HTR-8/SVneo (cell line): ENCODE measurements around the gene DCTD.

Experiments
- DNase-seq: peaks from one replicate; pipeline ENCODE4 v3.0.0; 2011; ENCODE audit warnings: low spot score, mixed read lengths; ENCODE audit not compliant: insufficient read length
- FAIRE-seq: peaks from 2 replicates; lab custom pipeline; 2011; peaks lifted over from hg19 to GRCh38; lab: Jason Lieb, UNC

The DCTD gene

DNA sequence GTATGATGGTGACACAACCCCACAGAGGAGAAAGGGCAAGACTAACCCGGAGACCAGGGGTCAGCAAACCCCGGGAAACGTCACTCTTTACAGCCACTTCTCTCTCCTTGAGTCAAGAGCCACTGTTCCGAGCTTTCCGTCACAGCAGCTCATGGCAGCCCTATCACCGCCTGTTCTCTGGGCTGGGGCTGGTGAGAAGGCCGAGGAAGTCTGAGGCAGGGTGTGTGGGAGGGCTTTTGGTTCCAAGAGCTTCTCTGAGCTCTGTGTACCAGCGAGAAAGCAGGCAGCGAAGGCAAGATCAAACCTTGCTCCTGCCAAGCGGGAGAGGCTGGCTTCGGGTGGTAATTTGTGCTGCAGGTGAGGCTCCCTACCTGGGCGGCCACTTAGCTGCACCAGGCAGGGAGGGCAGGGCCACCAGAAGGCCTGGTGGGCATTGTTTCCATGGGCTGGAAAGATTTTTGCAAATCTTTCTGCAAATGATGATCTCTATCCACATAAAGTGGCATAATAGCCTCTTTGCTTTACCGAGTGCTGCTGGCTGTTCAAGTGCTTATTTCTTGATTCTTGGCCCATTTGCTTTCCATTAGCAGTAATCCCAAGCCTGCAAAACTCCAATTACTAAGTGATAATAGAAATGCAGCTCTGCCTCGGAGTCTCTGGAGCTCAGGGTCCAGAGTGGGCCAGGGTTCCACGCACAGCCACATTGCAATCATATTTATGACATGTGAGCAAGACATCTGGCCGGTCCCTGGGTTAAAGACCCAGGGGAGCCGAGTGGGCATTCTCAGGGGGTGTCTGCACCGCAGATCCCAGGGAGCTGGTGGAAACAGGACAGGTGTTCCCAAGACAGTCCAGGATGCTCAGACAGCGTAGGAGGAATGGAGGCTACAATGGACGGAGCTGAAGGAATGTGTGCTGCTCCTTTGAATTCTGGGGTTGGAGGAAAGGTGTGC lies 41.5 kb downstream of the DCTD start:
- DNase-seq (no peak), FAIRE-seq (no peak)

DNA sequence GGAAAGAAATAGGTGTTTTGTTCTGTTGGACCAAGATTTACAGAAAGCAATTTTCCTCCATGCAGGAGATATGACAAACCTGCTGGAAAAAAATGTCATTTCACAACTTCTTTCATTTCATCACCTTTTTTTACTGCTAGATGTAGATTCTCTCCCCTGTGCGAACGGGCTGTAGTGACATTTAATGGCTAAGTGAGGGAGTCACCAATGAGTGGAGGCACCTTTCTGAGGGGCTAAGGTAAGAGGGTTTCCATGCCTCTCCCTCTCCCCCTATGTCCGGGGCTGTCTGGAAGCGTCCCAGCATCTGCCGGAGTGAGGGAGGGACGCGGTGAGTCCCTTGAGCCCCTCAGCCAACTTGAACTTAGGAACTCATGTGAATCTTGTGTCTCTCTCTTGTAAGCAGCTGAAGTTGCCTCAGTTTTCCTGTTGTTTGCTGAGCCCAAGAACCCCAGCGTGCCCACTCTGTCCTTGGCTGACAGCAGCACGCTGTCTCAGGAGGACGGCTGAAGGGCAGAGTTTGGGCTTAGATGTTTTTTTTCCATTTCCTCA lies 42.3 kb downstream of the DCTD start:
- DNase-seq, result no peak
- FAIRE-seq, result no peak

DNA sequence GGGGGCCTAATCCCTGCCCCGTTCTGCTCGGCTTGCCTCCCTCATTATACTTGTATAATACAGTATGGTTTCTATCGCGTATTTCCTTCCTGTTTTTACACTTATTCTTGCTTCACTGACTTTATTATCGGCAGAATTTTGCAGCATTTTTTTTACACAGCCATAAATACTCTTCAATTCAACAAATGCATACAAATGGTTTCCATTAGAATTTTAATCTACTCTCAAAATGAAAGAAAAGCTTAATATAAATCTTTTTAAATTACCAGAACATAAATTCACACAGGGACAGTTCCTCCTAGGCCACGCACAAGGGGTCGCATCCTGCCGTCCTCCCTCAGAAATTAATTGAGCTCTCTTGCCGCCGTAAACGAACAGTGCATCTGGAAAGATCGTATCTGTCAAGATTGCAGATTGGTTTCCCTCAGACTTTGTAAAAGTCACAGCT lies 42.9 kb downstream of the DCTD start:
- DNase-seq, result no peak
- no peak for FAIRE-seq

DNA sequence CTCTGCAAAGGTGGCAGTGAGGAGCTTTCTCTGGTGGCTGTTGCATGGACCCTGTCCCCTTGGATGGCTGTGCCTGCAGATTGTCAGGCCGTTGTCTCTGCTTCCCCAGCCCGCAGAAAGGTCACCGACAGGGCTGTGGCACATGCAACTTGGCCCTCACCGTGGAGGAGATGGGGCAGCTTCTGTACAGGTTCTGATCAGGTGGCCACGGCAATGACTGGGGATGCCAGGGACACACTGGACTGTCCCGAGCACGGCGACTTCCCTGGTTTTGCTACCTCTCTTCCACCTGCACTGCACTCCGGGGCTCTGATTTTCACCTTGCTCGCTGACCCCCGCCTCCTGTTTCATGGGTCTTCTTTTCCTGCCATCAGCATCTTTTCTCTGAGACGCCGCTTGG lies 43.5 kb downstream of the DCTD start:
- FAIRE-seq (no peak), DNase-seq (no peak)

DNA sequence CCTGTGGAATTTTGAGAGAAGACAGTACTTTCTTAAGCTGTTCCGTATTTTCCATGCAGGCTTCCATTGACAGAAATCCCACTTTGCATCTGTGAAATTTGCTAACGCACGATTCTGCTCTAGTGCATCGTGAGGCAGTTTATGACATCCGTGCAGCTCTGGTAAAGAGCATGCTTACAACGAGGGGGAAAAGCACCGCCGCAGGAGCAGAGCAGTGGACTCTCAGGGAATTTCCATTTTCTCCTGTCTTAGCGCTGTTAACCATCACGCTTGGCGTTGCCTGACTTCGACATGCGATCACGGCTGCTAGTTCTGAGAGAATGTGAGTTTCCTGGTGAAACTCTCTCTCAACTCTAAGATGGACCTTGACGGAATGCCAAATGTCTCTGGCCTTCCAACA lies 43.9 kb downstream of the DCTD start:
- DNase-seq (no peak), FAIRE-seq (no peak)

DNA sequence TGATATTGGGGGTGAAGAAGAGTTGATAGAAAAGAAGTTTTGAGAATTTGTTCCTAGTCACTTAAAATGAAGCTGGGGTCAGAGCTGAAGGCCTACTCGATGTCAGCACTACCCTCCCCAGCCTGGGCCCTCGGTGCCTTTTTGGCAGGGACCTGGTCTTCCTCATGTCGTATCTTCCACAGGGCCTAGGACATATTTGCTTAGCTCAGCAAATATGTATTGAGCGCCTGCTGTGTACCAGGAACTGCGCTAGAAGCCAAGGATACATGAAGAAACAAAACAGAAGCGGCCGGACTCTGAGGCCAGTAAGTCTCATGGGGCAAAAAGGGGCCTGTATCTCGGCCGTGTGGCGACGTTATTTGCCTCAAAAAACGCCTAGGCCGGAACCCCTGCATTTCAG lies 44.3 kb downstream of the DCTD start:
- DNase-seq (no peak), FAIRE-seq (no peak)

DNA sequence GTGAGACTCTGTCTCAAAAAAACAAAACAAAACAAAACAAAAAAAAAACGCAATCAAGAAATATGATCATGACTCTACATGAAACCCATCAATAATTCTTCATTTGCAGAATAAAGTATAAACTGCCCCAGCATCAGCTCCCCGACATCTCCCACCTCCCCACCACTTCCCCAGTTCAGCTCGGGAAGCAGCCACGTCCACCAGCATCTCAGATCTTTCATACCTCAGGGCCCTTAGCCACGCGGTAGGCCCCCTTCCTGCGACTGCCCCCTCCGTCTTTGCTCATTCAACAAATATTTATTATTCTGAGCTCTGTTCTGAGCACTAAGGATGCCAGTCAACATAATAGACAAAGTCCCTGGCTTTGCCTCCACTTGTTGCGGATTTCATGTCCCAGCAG lies 45.6 kb downstream of the DCTD start:
- no peak for DNase-seq
- no peak for FAIRE-seq

DNA sequence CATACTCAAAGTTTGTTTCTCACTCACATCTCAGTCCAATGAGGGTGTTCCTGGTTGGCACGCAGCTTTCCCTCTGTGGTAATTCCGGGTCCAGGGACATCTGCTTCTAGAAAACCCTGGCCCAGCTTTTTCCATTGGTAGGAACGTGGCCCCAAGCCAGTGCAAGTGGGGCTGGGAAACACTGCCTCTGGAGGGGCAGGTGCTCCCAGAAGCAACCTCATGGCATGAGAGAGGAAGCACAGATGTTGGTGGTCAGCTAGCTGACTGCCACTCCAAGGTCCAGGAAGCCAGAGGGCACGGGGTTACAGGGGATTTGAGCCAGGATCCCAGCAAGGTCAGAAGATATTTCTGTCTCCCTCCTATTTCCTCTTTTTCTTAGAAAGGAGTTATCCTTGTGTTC lies 47.5 kb downstream of the DCTD start:
- no peak for FAIRE-seq
- no peak for DNase-seq

DNA sequence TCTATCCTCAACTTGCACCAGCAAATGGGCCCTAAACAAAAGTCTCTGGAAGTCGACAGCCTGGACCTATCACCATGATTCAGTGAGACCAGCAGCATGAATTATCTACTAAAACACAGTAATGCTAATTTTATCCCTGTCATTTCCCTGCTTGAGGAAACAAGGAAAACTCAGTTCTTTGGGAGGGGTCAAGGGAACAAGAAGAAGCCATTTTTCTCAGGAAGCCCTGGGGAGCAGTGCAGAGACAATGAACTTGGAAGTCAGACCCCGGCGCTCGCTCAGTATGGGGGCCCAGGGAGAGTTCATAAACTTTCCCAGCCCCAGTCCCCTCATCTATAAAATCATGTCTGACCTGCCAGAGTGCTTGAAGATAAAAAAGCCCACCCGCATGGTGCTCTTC lies 50.4 kb downstream of the DCTD start:
- FAIRE-seq (no peak), DNase-seq (no peak)

DNA sequence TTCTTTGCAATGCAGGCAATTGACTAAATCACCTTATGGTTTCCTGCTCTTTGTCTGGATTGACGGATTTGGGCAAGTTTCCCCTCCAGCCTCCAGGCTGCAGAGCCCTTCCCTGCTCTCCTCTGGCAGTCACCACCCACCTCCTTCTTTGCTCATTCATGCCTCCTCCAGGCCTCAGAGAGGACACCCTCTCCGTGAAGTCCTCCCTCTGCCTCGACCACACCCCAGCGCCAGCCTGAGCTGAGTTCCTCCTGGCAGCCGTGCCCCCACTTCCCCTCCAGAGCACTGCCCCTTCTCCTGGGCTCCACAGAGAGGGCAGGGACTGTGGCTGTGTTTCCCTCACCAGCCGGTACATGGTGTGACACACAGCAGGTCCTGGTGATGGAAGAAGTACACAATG lies 53.7 kb downstream of the DCTD start:
- DNase-seq (no peak), FAIRE-seq (no peak)

DNA sequence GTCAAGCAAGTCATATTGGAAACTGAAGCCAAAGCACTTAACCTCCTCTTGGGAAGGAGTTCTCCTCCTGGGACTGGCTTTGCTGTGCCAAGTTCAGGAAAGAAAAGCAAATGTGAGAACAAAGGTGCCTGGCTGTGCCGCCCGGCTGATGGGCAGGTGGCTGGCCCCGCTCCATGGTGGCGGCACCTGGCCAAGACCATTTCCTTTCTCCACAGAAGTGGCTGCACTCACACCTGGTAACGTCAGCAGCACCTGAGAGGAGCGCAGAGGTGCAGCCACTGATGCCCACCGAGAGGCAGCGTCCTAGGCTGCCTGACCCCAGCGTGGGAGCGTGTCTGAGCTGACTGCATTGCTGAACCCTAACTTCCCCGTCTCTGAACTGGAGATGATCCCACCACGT lies 54.3 kb downstream of the DCTD start:
- peak; percentile 4 for FAIRE-seq
- no peak for DNase-seq

DNA sequence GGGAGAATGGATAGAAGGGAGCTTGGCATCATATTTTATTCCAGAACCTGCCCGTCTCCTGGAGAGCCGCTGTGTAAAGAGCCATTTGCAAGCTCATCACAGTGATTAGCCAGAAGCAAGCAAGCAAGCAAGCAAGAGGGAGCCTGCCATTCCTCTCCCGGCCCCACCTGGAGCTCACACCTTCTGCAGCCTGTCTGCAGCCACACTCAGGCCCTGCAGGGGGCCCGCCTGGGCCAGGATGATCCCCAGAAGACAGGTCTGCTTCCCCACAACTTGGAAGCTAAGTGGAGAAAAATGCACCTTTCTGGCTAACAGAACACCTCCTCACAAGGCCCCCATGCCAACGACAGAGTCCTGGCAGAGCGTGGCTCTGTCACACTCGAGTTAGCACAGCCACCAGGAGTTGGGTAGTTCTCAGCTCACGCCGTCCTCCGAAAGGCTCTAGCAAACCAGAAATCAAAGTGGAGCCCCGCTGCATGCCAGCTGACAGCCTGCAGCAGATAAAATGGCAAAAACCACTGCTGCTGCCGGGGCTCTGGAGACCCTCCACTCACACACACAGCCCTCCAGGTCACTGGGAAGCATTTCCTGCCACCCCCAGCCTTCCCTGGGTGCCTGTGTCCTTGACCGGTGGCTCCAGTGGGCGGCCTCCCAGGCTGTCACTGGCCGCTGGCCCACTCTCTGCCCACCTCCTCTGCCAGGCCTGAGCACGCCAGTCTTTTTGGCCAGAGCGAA lies 54.9 kb downstream of the DCTD start:
- no peak for DNase-seq
- no peak for FAIRE-seq

DNA sequence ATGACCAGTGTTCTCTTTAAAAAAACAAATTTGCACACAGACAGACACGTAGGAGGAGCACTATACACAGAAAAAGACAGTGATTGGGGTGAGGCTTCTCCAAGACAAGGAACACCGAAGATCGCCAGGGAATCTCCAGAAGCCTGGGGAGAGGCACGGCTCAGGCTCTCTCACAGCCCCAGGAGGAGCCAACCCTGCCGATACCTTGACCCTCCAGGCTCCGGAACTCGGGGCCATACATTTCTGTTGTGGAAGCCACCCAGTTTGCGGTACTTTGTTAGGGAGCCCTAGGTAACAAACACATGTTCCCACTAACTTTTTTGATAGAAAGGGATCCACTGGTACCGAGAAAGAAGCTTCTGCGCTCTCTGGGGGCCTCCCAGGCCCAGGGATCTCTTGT lies 55.8 kb downstream of the DCTD start:
- DNase-seq (no peak), FAIRE-seq (no peak)

DNA sequence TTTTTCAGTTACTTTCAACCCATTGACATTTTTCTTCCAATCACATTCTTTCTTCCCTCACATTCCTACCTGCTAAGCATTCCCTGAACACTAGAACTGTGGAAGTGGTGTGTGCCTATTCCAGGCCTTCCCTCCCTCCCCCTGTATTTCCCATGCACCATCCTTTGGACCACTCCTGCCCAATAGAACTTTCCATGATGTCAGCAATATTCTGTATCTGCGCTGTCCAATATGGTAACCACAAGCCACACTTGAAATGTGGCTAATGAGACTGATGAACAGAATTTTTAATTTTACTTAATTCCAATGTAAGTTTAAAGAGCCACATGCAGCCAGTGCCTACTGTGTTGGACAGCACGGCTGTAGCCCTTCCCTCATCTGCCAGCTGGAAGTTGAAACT lies 57.5 kb downstream of the DCTD start:
- FAIRE-seq (no peak), DNase-seq (no peak)

DNA sequence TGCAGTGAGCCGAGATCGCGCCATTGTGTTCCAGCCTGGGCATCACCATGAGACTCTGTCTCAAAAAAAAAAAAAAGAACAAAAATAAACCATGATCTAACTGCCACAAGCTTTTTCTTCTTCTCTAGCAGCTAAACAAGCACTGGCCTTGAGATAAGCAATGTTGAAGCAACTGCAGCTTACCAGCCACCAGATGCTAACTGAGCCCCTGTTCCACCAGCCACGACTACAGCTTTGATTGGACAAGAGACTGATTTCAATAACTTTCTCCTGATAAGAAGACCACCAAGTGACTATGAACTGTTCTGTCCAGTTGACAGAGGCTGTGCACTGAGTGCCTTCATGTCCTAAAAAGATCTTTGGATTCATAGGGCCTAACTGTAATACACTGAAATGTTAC lies 58.5 kb downstream of the DCTD start:
- DNase-seq, result no peak
- FAIRE-seq, result no peak

DNA sequence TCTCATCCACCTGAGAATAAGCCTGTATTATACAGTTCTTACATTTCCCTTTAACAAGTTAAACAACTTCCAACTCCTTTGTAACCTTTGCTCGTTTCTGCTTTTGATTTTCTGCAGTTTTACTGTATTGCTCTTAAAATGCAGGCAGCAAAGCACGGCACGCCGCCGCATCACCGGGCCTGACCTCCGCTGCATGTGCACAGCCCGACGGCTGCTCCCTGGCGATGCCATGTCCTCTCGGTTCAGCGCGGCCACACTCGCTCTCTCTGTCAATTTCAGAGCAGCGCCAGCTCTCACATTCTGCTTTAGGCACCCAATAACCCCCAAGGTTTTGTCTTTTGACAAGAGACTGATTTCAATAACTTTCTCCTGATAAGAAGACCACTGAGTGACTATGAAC lies 60.3 kb downstream of the DCTD start:
- DNase-seq (no peak), FAIRE-seq (no peak)

DNA sequence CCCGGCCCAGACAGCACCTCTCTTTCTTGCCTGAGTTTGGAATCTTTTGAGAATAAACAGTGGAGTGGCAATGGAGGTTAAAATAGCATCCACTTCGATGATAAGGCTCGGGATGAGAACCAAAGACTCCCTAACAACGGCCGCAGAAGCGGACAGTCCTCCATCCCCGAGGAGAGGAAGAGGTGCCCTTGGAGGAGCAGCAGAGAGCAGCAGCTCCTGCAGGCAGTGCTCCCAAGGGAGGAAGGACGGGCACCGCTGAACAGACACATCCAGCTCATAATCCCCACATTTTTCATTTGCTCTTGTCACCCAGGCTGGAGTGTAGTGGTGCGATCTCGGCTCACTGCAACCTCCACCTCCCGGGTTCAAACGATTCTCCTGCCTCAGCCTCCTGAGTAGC lies 61.3 kb downstream of the DCTD start:
- FAIRE-seq (no peak), DNase-seq (no peak)

DNA sequence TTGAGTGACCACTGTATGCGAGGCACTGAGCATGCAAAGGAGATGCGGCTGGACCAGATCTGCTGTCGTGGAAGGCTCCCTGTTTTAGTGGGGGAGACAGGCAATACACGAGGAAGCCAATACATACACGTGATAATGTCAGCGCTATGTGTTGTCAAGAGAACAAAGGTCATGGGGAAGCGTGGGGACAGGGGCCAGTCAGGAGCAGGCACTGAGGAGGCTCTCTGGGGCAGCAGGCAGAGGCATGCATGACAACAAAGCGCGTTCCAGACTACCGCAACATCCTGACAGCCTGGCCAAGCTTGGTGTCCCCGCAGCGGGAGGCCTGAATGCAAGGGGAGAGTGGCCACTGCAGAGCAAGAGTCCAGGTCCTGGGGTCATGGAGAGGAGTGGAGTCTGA lies 61.9 kb downstream of the DCTD start:
- no peak for DNase-seq
- FAIRE-seq, result no peak

DNA sequence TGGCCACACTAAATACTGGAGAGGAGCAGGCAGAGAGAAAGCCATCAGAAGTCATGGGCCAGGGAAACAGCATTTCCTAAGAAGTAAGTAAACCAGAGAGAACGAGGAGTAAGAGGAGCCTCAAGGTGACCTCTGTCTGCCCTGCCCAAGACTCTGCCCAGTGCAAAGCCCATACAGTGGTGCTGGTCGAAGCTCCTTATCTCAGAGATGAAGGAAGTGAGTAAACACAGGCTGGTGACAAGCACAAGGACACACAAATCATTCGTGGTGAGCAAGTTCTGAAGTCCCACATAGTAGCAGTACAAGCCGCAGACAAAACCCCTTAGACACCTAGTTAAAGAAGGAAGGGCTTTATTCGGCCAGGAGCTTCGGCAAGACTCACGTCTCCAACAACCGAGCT lies 62.7 kb downstream of the DCTD start:
- no peak for FAIRE-seq
- DNase-seq, result no peak

DNA sequence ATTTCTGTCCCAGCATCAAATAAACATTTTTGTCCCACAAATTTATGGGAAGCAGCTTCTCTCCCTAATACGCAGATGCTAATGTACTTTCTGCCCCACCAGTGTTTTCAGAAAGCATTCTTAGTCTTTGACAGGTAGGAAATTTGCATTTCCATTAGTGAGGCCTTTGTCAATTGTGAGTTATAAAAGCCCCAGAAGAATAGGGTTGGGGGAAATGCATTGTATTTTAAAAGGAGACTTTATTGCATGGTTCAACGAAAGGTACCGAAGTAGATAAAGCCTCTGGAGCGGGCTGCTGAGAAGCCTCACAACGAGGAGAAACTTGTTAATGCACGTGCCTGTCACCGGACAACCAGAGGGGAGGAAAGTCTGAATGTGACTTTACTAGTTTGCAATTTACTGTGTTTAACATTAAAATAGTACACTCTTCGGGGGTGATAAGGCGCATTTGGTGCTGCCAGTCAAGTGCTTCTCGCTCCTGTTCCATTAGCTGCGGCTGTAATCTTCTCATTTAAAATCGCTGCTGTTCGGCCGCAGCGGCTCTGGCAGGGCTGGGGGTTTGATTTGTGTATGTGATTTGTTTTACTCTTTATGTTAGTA lies 63.4 kb downstream of the DCTD start:
- FAIRE-seq (no peak), DNase-seq (no peak)

DNA sequence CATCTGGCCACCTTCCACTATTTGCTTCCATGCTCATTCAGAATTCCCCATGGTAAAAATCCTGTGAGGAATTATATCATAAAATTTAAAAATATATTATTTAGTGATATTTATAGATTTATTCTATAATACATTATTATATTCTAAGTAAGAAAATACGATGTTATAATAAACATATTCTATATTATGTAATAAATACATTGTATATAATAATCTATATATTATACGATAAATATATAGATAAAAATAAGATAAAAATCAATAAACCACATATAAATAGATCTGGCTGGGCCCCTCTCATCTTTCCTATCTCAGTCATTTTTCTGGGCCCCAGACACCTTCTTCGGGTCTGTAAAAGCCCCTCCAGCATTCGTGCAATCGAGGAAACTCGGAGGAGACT lies 68.5 kb downstream of the DCTD start:
- no peak for DNase-seq
- FAIRE-seq, result no peak
